Measurements from ENCODE around the gene MARCHF9. TPM values are rescaled to one million over a fixed set of nuclear protein-coding genes. Genes with fewer than 3 reads are reported as not detected.

MARCHF9 gene
- total RNA-seq, 1 donor, result 0.72 TPM

GRCh38 chr12:57730336-57731067 lies 24.4 kb upstream of the MARCHF9 start:
- no peak overlapping the region for H3K4me3 ChIP-seq (ENCODE audit: insufficient read depth, low read length)
- H3K9me3 ChIP-seq (ENCODE audit: low read depth, low read length), result no peaks in the 10 kb centered on the region
- peaks cover 4% of the 10 kb centered on the region for H3K4me1 ChIP-seq (ENCODE audit: insufficient read depth, low read length)
- H4K20me1 ChIP-seq (ENCODE audit: insufficient read depth, low read length), result peaks cover 6% of the 10 kb centered on the region
- no peak overlapping the region for H3K4me2 ChIP-seq (ENCODE audit: insufficient read depth, low read length)
- no peaks in the 10 kb centered on the region for H3K79me2 ChIP-seq (ENCODE audit: insufficient read depth, low read length)
- H3K27ac ChIP-seq (ENCODE audit: low read depth, low read length), result no peak overlapping the region
- H2AFZ ChIP-seq (ENCODE audit: low read length), result no peak overlapping the region
- peak; percentile 10 for DNase-seq (ENCODE audit: insufficient read length, low spot score, missing footprints)
- no peak for TF ChIP-seq CTCF (IDR thresholded peaks at IDR 0.05; ENCODE audit: extremely low read depth, low read depth, low read length)
- peaks cover 33% of the 10 kb centered on the region for H3K27me3 ChIP-seq (ENCODE audit: insufficient read depth, low read length)
- H3K36me3 ChIP-seq (ENCODE audit: insufficient read depth, low read length), result no peaks in the 10 kb centered on the region

- no peak overlapping the region for H3K27ac ChIP-seq (ENCODE audit: low read depth, low read length)
- no peaks in the 10 kb centered on the region for H3K36me3 ChIP-seq (ENCODE audit: insufficient read depth, low read length)
- no peak overlapping the region for H3K4me2 ChIP-seq (ENCODE audit: insufficient read depth, low read length)
- H3K4me3 ChIP-seq (ENCODE audit: insufficient read depth, low read length), result no peak overlapping the region
- H2AFZ ChIP-seq (ENCODE audit: low read length), result no peak overlapping the region
- H3K27me3 ChIP-seq (ENCODE audit: insufficient read depth, low read length), result peaks cover 43% of the 10 kb centered on the region
- H3K9me3 ChIP-seq (ENCODE audit: low read depth, low read length), result no peaks in the 10 kb centered on the region
- peak; percentile 57 for DNase-seq (ENCODE audit: insufficient read length, low spot score, missing footprints)
- TF ChIP-seq CTCF (IDR thresholded peaks at IDR 0.05; ENCODE audit: extremely low read depth, low read depth, low read length), result no peak
- H4K20me1 ChIP-seq (ENCODE audit: insufficient read depth, low read length), result peaks cover 6% of the 10 kb centered on the region
- peaks cover 7% of the 10 kb centered on the region for H3K4me1 ChIP-seq (ENCODE audit: insufficient read depth, low read length)
- H3K79me2 ChIP-seq (ENCODE audit: insufficient read depth, low read length), result no peaks in the 10 kb centered on the region
Measured at GRCh38 chr12:57731411-57732080, 23.4 kb upstream of the MARCHF9 start.

- Histone ChIP-seq H3K27ac (ENCODE audit: low read depth, low read length) (no peak overlapping the region), H4K20me1 (ENCODE audit: insufficient read depth, low read length) (peaks cover 6% of the 10 kb centered on the region), H3K4me3 (ENCODE audit: insufficient read depth, low read length) (no peak overlapping the region), H3K27me3 (ENCODE audit: insufficient read depth, low read length) (peaks cover 50% of the 10 kb centered on the region), H2AFZ (ENCODE audit: low read length) (no peak overlapping the region), H3K4me1 (ENCODE audit: insufficient read depth, low read length) (peaks cover 9% of the 10 kb centered on the region), H3K9me3 (ENCODE audit: low read depth, low read length) (no peaks in the 10 kb centered on the region), H3K79me2 (ENCODE audit: insufficient read depth, low read length) (no peaks in the 10 kb centered on the region), H3K36me3 (ENCODE audit: insufficient read depth, low read length) (no peaks in the 10 kb centered on the region), H3K4me2 (ENCODE audit: insufficient read depth, low read length) (no peak overlapping the region)
- no peak for TF ChIP-seq CTCF (IDR thresholded peaks at IDR 0.05; ENCODE audit: extremely low read depth, low read depth, low read length)
- peak; percentile 26 for DNase-seq (ENCODE audit: insufficient read length, low spot score, missing footprints)
Measured at GRCh38 chr12:57732270-57732669, 22.6 kb upstream of the MARCHF9 start.
